ENCODE results near the gene ARPC3. TPM values are rescaled to one million over a fixed set of nuclear protein-coding genes. Genes with fewer than 3 reads are reported as not detected.
"Not testable (repeated sequence)": the region's sequence is repeated elsewhere in the genome, so short reads cannot be mapped to it uniquely, and the experiment has no call there.

The ARPC3 gene
- total RNA-seq = 109 TPM

GRCh38 chr12:110449799-110450497 lies at the start of gene ARPC3:
ARPC3 (minus strand) TSS chr12:110450337; CDS start chr12:110450260, 77 bp downstream.
- ATAC-seq = peak; percentile 99
- peak; percentile 96 for DNase-seq (ENCODE audit: low spot score)
- intact Hi-C loops (cut with DNase I) = loop anchor here (10.0 kb wide), 1 partner anchor 165 kb away; the partner anchor contains the start of gene TCTN1

GRCh38 chr12:110498984-110499706 lies 49.0 kb upstream of the ARPC3 start:
- DNase-seq (ENCODE audit: low spot score) = no peak
- intact Hi-C loops (cut with DNase I) = no loop called here
- ATAC-seq = no peak

GRCh38 chr12:110475426-110475825 lies 25.3 kb upstream of the ARPC3 start:
- no peak for ATAC-seq
- intact Hi-C loops (cut with DNase I) = no loop called here
- DNase-seq (ENCODE audit: low spot score) = no peak

- peak; percentile 97 for ATAC-seq
These were observed 18.3 kb upstream of the ARPC3 start, which contains the start of the genes FAM216A and GPN3 for GRCh38 chr12:110468214-110469048. FAM216A (plus strand) TSS chr12:110468845; CDS start chr12:110468876, 31 bp downstream. GPN3 (minus strand) TSS chr12:110468257; CDS start chr12:110468203, 54 bp downstream.

DNA sequence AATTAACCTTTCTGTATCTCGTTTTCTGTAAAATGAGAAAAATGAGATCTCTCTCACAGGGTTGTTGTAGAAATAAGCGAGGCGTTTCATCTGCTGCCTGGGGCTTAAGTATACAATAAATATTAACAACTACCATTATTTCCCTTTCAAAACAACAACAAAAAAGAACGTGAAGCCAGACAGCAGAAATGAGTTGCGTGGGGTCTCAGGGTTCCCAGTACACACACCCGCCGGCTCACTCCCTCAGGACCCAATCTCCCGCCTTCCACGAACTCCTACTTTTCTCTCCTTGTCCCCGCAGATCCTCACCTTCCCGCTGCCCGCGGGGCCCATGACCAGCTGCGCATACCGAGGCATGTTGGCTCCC lies 17.7 kb upstream of the ARPC3 start:
- ATAC-seq (no peak), DNase-seq (ENCODE audit: low spot score) (no peak)
- intact Hi-C loops (cut with DNase I) = no loop called here

More at GRCh38 chr12:110468214-110469048, 18.3 kb upstream of the ARPC3 start, which contains the start of the genes FAM216A and GPN3:
- peak; percentile 97 for DNase-seq (ENCODE audit: low spot score)
- intact Hi-C loops (cut with DNase I) = no loop called here

GRCh38 chr12:110466791-110467190 lies 16.7 kb upstream of the ARPC3 start:
- DNase-seq (ENCODE audit: low spot score) (no peak), ATAC-seq (no peak)
- intact Hi-C loops (cut with DNase I) = no loop called here

DNA sequence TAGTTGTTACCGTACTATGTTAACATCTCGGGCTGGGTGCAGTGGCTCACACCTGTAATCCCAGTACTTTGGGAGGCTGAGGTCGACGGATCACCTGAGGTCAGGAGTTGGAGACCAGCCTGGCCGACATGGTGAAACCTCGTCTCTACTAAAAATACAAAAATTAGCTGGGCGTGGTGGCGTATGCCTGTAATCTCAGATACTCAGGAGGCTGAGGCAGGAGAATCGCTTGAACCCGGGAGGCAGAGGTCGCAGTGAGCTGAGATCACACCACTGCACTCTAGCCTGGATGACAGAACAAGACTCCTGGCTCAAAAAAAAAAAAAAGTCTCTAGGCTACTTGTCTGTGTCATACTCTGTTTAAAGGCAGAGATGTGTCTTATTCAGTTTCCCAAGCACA lies 15.6 kb upstream of the ARPC3 start:
- ATAC-seq; DNase-seq (ENCODE audit: low spot score); intact Hi-C loops (cut with DNase I): not testable (repeated sequence)

DNA sequence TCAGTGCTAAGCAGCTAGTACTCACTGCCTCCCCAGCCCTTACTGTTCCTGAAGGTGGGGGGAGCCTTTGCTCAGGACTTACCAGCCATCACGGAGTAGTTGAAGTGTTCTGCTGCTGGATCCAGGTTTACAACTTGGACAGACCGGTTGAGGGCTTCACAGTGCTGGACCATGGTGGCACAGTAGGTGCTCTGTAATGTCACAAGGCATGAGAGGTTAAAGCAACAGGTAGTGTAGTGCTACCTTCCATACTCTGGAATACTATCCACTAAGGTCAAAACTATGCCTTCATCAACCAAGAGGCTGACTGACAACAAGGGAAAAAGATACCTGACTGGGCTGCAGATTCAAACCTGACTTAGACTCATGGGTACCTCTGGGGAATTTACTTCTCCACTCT lies 14.9 kb upstream of the ARPC3 start:
- DNase-seq (ENCODE audit: low spot score) = no peak
- intact Hi-C loops (cut with DNase I) = no loop called here
- ATAC-seq = no peak

- DNase-seq (ENCODE audit: low spot score) = not testable (repeated sequence)
These were observed 11.1 kb upstream of the ARPC3 start for GRCh38 chr12:110461189-110461588.

GRCh38 chr12:110458756-110459155 lies 8.6 kb upstream of the ARPC3 start:
- intact Hi-C loops (cut with DNase I) = no loop called here
- ATAC-seq (no peak), DNase-seq (ENCODE audit: low spot score) (no peak)

More at GRCh38 chr12:110461189-110461588, 11.1 kb upstream of the ARPC3 start:
- ATAC-seq; intact Hi-C loops (cut with DNase I): not testable (repeated sequence)

- DNase-seq (ENCODE audit: low spot score) (no peak), ATAC-seq (no peak)
- intact Hi-C loops (cut with DNase I) = no loop called here
These were observed 3.6 kb upstream of the ARPC3 start for GRCh38 chr12:110453569-110454296.

GRCh38 chr12:110451263-110451662 lies 1.1 kb upstream of the ARPC3 start:
- intact Hi-C loops (cut with DNase I) = no loop called here

GRCh38 chr12:110444455-110444854 lies 5.7 kb downstream of the ARPC3 start:
- intact Hi-C loops (cut with DNase I) = loop anchor here (10.0 kb wide), 1 partner anchor 170 kb away; the partner anchor contains the start of gene TCTN1
- DNase-seq (ENCODE audit: low spot score) (no peak), ATAC-seq (no peak)

More at GRCh38 chr12:110451263-110451662, 1.1 kb upstream of the ARPC3 start:
- DNase-seq (ENCODE audit: low spot score) (peak; percentile 39), ATAC-seq (no peak)

DNA sequence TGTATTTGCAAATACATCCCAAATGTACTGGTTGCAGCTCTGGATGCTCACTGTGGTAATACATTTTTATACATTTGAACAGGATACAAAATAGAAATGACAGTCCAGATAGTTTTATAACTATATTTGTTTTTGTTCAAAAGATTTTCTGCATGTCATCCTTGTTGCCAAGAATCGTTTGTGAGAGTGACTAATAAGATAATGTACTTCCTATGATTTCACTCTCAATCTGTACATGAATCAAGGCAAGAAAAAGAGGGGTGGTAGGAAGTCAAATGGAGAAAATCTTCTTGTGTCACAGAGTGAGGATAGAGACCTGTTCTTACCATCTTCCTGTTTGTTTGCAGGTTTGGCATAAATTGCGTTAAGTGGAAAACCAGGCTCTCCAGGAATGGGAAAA lies 13.9 kb downstream of the ARPC3 start:
- ATAC-seq (no peak), DNase-seq (ENCODE audit: low spot score) (no peak)
- intact Hi-C loops (cut with DNase I) = no loop called here

DNA sequence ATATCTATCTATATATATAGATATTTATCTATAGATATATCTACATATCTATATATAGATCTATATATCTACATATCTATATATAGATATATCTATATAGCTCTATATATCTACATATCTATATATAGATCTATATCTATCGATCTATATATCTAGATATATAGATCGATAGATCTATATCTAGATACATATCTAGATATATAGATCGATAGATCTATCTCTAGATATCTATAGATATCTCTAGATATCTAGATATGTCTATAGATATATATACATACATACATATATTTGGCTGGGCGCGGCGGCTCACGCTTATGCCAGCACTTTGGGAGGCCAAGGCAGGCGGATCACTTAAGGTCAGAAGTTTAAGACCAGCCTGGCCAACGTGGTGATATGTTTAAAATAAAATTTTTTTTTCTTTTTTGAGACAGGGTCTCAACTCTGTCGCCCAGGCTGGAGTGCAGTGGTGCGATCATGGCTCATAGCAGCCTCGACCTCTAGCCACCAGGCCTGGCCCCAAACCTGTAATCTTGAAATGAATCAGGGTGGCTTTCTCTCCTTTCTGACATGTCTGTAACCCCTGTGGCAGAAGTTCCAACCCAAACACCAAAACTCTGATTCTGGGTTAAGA lies 18.1 kb downstream of the ARPC3 start:
- intact Hi-C loops (cut with DNase I) = no loop called here
- no peak for ATAC-seq
- no peak for DNase-seq (ENCODE audit: low spot score)

DNA sequence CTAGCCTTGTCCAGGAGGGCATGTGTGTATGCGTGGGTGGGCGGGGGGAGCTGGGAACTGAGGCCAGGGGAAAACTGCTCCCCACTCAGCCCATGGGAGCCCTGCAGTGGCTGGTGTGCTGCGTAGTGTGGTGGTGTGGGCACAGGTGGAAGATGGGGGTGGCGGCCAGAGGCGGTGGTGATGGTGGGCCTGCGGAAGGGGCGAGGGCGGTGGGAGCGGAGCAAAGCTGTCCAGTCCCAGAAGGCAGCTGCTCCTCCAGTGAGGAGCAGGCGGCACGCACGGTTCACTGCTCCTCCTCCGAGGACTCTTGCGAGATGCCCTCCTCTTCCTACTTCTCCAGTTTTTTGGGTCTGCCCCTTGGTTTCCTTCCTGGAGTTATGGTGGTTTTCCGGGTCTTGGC lies 20.5 kb downstream of the ARPC3 start:
- intact Hi-C loops (cut with DNase I) = loop anchor here (10.0 kb wide), 1 partner anchor 325 kb away; no protein-coding TSS in a partner anchor
- DNase-seq (ENCODE audit: low spot score); ATAC-seq: not testable (repeated sequence)

- intact Hi-C loops (cut with DNase I) = loop anchor here (10.0 kb wide), 1 partner anchor 322 kb away; no protein-coding TSS in a partner anchor
- DNase-seq (ENCODE audit: low spot score) = no peak
- no peak for ATAC-seq
These were observed 23.7 kb downstream of the ARPC3 start for GRCh38 chr12:110426406-110426805.

DNA sequence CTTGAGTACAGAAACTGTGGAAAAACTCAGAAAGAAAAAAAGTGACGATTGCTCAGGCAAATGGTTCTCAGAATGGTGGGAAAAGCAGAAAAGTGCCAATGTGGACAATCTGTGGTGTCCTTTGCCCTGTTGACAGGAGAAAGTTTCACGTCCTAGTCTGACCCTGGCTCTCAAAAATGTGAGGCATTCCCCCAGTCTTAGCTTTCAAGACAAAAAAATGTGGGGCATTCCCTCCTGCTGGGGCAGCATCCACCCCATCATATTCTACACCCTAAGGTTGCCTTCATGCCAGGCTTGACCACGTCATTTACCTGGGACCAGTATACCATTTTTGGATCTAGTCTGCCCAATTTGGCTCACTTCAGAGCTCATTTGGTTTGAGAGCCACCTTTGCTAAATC lies 25.9 kb downstream of the ARPC3 start:
- intact Hi-C loops (cut with DNase I) = loop anchor here (10.0 kb wide), 1 partner anchor 319 kb away; no protein-coding TSS in a partner anchor
- ATAC-seq = no peak

More for the DNA sequence above, 25.9 kb downstream of the ARPC3 start:
- DNase-seq (ENCODE audit: low spot score) = no peak

Measured in sciatic nerve (tissue), 2 donors.